VCaP (cell line): Measurements from ENCODE around the gene NKAIN2.
"Not testable (repeated sequence)": the region's sequence is repeated elsewhere in the genome, so short reads cannot be mapped to it uniquely, and the experiment has no call there.

Experiments
- H3K27ac ChIP-seq: fragments of 450-650 bp; 2 replicates; pipeline ENCODE4 v1.5.1; 2017
- TF ChIP-seq, protein P1 (sequence below): fragments of 450-650 bp; conservative IDR thresholded peaks from 2 replicates; pipeline ENCODE4 v1.5.1; 2017; ENCODE audit warnings: mild to moderate bottlenecking, moderate library complexity

The NKAIN2 gene

DNA sequence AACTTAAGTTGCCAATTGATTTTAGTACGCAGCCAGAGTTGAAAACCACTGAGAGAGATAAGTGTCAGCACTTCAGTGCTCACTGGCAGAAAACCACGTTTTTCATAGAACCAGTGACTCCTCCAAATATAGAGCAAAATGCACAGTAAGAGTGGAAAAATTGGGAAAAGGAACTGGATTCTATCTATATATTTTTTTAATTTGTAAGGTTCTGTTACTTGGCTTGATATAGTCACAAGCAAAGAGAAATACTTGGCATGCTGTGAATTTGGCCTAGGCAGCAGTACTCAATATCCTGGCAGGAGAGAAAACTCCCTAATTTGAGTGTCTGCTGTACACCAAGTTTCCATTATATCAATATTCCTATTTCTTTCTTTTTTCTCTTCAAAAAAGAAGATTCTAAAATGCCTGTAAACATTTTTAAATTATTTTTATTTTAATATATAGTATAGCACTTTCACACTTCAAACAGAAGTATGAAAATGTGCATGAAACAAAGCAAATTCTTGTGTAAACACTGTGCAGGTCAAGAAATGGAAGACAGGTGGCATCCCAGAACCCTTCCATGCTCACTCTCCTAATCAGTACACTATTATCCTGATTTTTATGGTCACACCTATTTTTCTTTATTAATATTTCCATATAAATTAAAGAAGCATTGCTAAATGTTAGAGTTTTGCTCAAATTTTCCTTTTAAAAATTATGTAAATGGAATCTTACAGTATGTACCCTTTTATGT lies 596.8 kb downstream of the NKAIN2 start:
- TF ChIP-seq, protein P1, sequence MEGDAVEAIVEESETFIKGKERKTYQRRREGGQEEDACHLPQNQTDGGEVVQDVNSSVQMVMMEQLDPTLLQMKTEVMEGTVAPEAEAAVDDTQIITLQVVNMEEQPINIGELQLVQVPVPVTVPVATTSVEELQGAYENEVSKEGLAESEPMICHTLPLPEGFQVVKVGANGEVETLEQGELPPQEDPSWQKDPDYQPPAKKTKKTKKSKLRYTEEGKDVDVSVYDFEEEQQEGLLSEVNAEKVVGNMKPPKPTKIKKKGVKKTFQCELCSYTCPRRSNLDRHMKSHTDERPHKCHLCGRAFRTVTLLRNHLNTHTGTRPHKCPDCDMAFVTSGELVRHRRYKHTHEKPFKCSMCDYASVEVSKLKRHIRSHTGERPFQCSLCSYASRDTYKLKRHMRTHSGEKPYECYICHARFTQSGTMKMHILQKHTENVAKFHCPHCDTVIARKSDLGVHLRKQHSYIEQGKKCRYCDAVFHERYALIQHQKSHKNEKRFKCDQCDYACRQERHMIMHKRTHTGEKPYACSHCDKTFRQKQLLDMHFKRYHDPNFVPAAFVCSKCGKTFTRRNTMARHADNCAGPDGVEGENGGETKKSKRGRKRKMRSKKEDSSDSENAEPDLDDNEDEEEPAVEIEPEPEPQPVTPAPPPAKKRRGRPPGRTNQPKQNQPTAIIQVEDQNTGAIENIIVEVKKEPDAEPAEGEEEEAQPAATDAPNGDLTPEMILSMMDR, result peak; percentile 65
- no peak overlapping the region for H3K27ac ChIP-seq

DNA sequence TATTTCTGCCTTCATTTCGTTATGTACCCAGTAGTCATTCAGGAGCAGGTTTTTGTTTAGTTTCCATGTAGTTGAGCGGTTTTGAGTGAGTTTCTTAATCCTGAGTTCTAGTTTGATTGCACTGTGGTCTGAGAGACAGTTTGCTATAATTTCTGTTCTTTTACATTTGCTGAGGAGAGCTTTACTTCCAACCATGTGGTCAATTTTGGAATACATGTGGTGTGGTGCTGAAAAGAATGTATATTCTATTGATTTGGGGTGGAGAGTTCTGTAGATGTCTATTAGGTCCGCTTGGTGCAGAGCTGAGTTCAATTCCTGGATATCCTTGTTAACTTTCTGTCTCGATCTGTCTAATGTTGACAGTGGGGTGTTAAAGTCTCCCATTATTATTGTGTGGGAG lies 606.8 kb downstream of the NKAIN2 start:
- not testable (repeated sequence) for H3K27ac ChIP-seq

DNA sequence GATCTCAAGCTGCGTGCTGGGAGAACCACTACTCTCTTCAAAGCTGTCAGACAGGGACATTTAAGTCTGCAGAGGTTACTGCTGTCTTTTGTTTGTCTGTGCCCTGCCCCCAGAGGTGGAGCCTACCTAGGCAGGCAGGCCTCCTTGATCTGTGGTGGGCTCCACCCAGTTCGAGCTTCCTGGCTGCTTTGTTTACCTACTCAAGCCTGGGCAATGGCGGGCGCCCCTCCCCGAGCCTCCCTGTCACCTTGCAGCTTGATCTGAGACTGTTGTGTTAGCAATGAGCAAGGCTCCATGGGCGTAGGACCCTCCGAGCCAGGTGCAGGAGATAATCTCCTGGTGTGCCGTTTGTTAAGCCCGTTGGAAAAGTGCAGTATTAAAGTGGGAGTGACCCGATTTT lies 609.0 kb downstream of the NKAIN2 start:
- not testable (repeated sequence) for H3K27ac ChIP-seq

DNA sequence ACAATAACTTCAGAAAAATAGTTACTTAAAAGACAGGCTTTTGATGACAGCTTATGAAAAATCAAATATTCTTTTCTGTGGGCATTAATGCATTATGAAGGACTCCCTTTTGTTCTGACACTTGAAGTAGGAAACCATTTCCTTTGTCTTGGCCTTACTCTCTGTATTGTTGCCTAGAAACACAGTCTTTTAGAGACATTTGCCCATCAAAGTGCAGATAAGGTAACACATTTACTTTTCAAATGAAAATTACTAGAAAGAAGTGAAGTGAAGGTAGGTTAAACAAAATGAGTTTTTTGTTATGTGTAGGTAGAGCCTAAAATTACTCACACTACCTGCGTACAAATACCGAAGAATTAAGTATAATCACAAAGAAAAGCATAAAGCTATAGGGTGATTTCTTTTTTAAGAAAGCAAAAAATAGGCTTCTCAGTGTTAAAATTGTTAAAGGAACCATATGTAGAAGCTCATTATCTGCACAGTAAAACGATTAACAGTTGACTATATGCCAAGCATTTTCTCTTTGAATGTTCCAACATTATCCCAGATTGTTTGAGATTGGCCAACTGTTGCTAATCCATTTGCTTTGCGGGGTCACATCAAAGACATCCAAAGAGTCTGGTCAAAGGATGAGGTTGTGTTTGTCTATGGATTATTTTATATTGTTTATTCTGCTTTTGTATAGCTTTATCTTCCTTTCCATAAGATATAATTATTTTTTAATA lies 616.6 kb downstream of the NKAIN2 start:
- TF ChIP-seq, protein P1, result no peak
- H3K27ac ChIP-seq, result no peak overlapping the region

DNA sequence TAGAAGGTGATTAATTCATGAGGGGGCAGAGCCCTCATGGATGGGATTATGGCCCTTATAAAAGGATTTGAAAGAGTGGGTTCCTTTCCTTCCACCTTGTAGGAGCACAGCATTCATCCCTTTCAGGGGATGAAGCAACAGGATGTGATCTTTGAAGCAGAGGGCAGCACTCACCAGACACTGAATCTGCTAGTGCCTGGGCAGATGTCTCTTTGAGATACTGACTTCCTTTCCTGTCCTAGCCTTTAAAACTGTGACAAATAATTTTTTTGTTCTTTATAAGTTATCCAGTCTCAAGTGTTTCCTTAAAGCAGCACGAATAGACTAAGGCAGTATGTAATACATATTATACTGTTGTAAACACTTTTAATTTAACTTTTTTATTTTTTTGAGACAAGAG lies 620.0 kb downstream of the NKAIN2 start:
- TF ChIP-seq, protein P1, result no peak
- no peak overlapping the region for H3K27ac ChIP-seq

DNA sequence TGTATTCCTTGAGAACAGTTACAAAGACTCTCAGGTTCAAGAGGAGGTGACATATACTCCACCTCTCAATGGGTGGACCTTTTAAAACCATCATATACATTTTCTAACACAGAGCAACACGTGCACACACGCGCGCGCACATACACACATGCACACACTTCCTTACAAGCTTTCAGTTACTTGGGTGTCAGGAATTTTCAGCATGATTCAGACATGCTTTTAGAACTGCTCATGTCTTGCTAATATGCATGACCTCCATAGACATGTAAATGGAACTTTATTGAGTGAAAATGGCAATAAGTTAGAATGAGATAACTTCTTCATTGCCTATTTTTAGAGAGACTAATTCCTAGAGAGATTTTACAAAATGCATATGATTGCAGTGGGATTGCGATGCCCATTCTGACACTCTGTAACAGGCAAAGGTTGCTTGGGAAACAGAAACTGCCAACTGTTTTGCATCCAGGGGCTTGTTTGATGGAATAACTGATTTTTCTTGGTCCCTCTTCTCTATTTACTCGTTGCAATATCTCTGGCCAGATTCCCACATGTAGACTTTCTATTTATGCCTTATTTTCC lies 627.2 kb downstream of the NKAIN2 start:
- no peak overlapping the region for H3K27ac ChIP-seq
- TF ChIP-seq, protein P1, result no peak

DNA sequence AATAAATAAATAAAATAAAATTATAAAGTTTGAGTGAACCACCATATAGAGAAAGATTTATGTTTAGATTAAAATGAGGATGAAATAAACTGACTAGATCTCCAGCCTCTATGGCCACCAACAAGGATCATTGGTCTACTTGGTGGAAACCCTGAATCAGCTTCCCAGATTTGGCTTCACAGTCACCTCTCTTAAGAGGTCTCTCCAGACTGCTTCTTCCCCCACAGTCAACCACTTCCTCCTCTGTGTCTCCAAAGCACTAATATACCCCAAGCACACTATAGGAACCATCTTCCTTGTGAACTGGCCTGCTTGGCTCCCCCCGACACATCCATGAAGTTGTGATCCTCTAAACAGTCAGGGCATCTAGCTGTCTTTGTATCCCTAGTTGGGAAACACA lies 629.0 kb downstream of the NKAIN2 start:
- H3K27ac ChIP-seq, result no peak overlapping the region
- TF ChIP-seq, protein P1, result no peak

DNA sequence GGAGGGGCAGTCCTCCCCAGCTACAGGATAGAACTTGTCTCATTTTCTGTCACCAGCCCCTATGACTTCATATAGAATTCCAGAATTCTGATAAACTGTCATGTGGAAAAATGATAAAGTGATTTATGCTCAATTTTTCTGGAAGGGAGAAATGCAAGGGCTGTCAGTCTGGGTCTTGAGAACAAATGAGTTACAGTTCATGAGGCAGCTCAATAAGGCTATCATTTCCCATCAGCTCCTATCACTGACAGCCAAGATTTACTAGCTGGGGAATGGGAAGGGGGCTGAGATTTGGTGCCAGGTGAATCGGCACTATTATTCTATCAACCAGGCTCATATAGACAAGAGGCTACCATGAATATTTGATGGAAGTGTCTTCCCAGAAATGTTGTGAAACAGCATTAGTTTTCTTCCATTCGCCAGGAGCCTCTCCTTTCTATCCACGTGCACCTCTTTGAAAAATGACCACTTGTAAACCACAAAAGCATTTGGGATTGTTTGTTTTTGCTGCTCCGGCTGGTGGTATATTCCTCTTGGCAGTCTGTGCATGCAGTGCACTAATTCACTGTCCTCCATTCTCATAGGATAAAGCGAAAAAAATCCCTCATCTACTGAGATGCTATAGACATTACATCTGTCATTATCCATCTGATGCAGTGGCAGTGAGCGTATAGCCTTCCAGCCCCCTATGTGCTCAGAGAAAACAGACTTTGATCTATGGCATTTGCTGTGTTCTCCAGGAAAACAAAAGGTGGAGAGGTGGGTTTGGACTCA lies 629.9 kb downstream of the NKAIN2 start:
- TF ChIP-seq, protein P1, result no peak

More for the DNA sequence above, 629.9 kb downstream of the NKAIN2 start:
- H3K27ac ChIP-seq, result no peak overlapping the region
